WERI-Rb-1 (cell line): ENCODE measurements around the gene POMGNT1.

Source experiments
- DNase-seq: peaks from one replicate; pipeline ENCODE4 v3.0.0-alpha.2; 2020
- H3K27ac ChIP-seq: fragments of 250-450 bp; sonication (Bioruptor Pico); 2 replicates; pipeline ENCODE4 v1.5.1; 2020; ENCODE audit warnings: mild to moderate bottlenecking, moderate library complexity
- H3K27me3 ChIP-seq: fragments of 250-450 bp; sonication (Bioruptor Pico); 2 replicates; pipeline ENCODE4 v1.5.1; 2021; ENCODE audit warnings: mild to moderate bottlenecking, low read depth, moderate library complexity; ENCODE audit not compliant: insufficient read depth, severe bottlenecking
- H3K36me3 ChIP-seq: fragments of 250-450 bp; sonication (Bioruptor Pico); 2 replicates; pipeline ENCODE4 v1.5.1; 2020; ENCODE audit warnings: mild to moderate bottlenecking, moderate library complexity
- H3K4me3 ChIP-seq: 2 replicates; pipeline ENCODE4 v1.5.1; 2011; ENCODE audit warnings: low read depth, mild to moderate bottlenecking, control low read depth, low read length
- H3K9me3 ChIP-seq: fragments of 250-450 bp; sonication (Bioruptor Pico); 2 replicates; pipeline ENCODE4 v1.5.1; 2021; ENCODE audit warnings: mild to moderate bottlenecking, moderate library complexity; ENCODE audit not compliant: severe bottlenecking
- TF ChIP-seq, protein P1 (sequence below): IDR thresholded peaks from 2 replicates; pipeline ENCODE4 v1.5.1; 2011; ENCODE audit warnings: low read depth, mild to moderate bottlenecking, control low read depth, inconsistent platforms, low read length

The POMGNT1 gene

GRCh38 chr1:46171351-46171750 lies 26.9 kb downstream of the POMGNT1 start:
- TF ChIP-seq, protein P1, sequence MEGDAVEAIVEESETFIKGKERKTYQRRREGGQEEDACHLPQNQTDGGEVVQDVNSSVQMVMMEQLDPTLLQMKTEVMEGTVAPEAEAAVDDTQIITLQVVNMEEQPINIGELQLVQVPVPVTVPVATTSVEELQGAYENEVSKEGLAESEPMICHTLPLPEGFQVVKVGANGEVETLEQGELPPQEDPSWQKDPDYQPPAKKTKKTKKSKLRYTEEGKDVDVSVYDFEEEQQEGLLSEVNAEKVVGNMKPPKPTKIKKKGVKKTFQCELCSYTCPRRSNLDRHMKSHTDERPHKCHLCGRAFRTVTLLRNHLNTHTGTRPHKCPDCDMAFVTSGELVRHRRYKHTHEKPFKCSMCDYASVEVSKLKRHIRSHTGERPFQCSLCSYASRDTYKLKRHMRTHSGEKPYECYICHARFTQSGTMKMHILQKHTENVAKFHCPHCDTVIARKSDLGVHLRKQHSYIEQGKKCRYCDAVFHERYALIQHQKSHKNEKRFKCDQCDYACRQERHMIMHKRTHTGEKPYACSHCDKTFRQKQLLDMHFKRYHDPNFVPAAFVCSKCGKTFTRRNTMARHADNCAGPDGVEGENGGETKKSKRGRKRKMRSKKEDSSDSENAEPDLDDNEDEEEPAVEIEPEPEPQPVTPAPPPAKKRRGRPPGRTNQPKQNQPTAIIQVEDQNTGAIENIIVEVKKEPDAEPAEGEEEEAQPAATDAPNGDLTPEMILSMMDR = no peak
- H3K36me3 ChIP-seq = no peaks in the 10 kb centered on the region
- DNase-seq = no peak
- H3K9me3 ChIP-seq = no peaks in the 10 kb centered on the region
- H3K27me3 ChIP-seq = no peaks in the 10 kb centered on the region
- no peak overlapping the region for H3K4me3 ChIP-seq
- H3K27ac ChIP-seq = no peak overlapping the region

GRCh38 chr1:46169811-46170454 lies 28.3 kb downstream of the POMGNT1 start:
- H3K4me3 ChIP-seq = no peak overlapping the region
- no peaks in the 10 kb centered on the region for H3K27me3 ChIP-seq
- H3K36me3 ChIP-seq = no peaks in the 10 kb centered on the region
- TF ChIP-seq, protein P1 = no peak
- H3K27ac ChIP-seq = no peak overlapping the region
- no peak for DNase-seq
- no peaks in the 10 kb centered on the region for H3K9me3 ChIP-seq

GRCh38 chr1:46168477-46168876 lies 29.8 kb downstream of the POMGNT1 start:
- H3K27me3 ChIP-seq = no peaks in the 10 kb centered on the region
- TF ChIP-seq, protein P1 = no peak
- DNase-seq = no peak
- no peak overlapping the region for H3K27ac ChIP-seq
- no peaks in the 10 kb centered on the region for H3K9me3 ChIP-seq
- no peaks in the 10 kb centered on the region for H3K36me3 ChIP-seq
- no peak overlapping the region for H3K4me3 ChIP-seq

DNA sequence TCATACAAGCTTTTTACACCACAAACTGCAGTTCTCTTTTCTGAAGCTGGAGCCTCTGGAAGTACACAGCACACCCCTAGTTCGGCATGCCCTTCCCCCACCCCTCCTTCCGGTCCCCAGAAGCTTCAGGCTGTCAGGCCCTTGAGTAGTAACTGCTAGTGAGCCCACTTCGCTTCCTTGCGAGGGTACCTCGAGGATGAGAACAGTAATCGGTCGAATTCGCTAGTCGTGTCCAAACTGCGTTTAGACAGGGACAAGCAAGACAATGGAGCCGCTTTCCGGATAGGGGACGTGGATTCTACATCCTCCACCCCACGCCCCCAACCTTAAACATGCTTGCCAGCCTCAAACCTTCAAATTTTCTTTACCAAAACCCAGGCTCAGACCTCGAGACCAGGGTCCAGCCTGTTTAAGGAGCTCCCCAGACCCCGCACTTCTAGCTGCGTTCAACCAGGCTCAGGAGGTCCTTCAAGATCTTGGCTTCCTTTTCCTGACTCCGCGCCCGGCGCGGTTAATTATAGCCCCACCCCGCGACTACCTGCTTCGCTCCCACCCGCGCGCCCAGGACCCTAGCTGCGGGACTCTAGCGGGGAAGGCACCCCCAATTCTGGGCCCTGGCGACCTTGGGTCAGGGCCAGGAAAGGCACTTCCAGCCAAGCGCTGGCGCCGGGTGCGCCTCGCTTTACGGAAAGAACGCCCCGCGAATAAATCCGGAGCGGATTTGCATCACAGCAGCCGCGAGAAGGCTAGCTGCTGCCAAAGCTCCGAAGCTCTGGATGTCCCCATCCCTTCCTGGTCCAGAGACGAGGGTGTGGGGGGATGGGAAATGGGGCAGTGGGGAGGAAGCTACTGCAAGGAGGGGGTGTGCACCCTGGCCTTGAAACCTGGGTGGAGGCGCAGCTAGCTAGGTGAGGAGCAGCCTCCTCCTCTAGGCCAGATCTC lies 31.4 kb downstream of the POMGNT1 start:
- TF ChIP-seq, protein P1 = no peak
- no peak overlapping the region for H3K4me3 ChIP-seq
- DNase-seq = no peak
- no peaks in the 10 kb centered on the region for H3K27me3 ChIP-seq
- no peak overlapping the region for H3K27ac ChIP-seq
- H3K9me3 ChIP-seq = no peaks in the 10 kb centered on the region
- no peaks in the 10 kb centered on the region for H3K36me3 ChIP-seq

GRCh38 chr1:46160212-46160611 lies 38.0 kb downstream of the POMGNT1 start:
- Histone ChIP-seq H3K36me3 (no peaks in the 10 kb centered on the region), H3K27ac (no peak overlapping the region), H3K4me3 (no peak overlapping the region)

More at GRCh38 chr1:46160212-46160611, 38.0 kb downstream of the POMGNT1 start:
- Histone ChIP-seq H3K27me3 (no peaks in the 10 kb centered on the region), H3K9me3 (no peaks in the 10 kb centered on the region)
- TF ChIP-seq, protein P1 = no peak
- DNase-seq = no peak
